Measurements from ENCODE around the gene CHCHD6.

Gene CHCHD6

DNA sequence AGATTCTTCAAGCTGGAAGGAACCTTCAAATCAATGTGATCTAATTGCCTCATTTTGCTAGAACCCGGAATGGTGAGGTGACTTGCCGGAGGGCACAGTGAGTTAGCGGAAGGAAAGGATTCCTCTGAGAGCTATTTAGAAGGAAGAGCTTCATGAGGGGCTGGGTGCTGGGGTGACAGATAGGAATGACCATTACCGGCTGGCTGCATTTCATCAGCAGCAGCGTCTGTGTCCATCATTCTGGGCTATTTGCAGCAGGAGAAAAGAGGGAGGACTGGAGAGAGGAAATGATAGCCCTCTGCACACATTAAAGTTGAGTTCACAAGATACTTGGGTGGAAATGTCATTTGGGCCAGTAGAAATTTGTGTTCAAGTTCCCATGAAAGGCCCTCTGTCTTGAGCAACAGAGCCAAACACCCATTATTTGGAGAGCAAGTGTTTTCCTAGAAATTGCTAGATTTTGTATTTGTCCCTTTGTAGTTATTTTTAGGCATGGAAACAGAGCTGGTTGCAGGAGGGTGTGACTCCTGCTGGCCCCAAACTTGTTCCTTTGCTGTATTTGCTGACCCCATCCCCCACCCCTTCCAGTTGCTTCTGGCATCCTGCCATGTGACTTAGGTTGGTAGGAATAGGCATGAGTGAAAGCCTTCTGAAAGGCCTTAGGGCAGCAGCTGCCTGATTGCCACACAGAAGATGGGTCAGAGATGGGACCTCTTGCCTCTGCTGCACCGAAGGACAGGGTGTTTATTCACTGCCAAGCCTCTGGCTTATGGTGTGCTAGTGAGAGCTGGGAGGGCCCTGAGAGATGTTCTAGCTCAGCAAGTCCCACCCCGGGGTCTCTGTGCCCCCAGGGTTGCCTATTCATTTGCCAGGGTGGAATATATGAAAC is 191.4 kb downstream of the CHCHD6 start:
- peak; percentile 21 for DNase-seq (ENCODE audit: low spot score)

DNA sequence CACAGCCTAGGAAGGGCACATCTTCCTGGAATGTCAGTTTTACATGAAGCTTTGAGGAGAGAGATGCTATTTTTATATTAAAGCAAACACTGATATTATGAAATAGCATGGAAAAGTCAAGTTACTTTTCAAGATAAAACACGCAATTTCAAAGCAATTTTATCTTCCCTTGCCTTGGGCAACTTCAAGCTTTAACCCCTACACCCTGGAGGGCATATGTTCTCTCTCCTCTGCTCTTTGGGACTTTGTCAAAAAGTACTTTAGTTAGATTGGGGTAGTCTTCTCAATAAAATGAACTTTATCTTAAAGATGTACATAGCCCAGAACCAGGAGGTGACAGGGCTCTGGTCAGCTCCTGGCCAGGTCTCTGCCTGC is 192.0 kb downstream of the CHCHD6 start:
- DNase-seq (ENCODE audit: low spot score), result no peak

DNA sequence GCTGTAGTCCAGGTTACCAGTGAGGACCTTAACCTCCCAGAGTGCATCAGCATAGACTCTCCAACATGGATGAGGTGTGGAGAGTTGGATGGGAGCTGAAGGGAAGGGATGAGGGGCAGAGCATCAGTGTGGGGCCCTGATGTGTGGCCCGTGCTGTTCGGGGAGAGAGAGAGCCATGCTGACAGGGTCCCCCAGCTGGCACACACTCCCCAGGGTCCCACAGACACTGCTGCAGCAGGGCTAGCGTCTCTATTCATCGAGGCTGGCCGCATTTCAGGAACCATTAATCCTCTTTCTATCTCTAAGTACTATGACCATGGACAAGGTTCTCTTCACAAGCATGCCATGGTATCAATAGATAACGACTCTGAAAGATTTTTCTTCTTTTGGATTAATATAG is 192.9 kb downstream of the CHCHD6 start:
- no peak for DNase-seq (ENCODE audit: low spot score)

DNA sequence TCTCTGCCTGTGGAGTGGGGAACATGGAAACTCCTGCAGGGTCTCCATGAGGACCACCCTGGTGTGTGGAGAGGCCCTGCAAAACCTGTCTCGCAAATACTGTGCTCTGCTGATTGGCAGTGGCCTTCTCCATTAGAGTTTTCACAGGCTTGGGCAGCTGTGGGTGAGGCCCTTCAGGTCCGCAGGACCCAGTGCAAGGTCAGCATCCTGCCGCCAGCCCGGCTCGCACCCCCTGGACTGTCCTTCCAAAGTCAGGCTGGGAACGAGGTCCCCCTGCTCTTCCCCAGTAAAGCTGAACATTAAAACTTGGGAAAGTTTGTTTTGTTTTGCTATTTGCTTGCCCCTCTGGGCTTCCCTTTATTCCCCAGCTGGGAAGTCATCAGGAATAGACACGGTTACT is 193.9 kb downstream of the CHCHD6 start:
- DNase-seq (ENCODE audit: low spot score), result no peak

GRCh38 chr3:126900859-126901540 is 197.0 kb downstream of the CHCHD6 start:
- no peak for DNase-seq (ENCODE audit: low spot score)

GRCh38 chr3:126901631-126902030 is 197.6 kb downstream of the CHCHD6 start:
- no peak for DNase-seq (ENCODE audit: low spot score)

GRCh38 chr3:126903521-126903920 is 199.5 kb downstream of the CHCHD6 start:
- DNase-seq (ENCODE audit: low spot score), result no peak

DNA sequence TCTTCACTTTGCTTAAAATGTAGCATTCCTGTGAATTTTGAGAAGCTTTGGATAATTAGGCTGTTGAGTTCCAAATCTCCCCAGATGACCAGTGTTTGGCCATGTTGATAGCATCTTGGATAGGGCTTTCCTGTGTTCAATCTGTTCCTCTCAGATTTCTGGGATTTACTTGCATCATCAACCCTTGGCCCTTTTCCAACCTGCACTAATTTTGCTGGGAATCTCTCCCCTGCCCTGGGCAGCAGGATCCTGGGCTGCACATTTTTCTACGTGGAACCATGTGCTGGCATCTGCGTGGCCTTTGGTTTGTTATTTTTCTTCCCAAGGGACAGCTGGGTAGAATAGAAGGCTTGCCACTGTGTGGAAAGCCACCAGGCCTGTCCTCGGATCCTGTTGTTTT is 203.5 kb downstream of the CHCHD6 start:
- no peak for DNase-seq (ENCODE audit: low spot score)

DNA sequence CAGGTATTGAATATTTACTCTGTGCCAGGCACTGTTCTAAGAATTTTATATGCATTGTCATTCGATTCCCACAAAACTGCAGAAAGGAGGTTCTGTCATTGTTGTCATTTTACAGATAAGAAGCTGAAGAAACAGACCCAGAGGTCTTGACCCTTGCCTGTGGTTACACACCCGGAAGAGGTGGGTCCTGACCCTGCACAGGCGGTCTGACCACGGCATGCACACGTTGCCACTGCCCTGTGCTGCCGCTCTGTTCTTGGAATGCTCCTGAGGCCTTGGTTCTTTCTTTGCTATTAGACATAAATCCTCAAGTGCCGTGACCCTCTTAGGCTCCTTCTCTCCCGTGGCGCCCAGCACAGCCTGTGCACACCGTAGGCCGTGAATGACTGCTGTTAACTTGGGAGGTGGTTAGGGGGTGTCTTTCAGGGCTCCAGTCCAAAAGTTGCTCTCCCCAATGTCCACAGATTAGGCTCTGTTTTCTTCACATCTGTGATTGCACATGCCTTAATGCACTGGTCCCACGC is 204.8 kb downstream of the CHCHD6 start:
- DNase-seq (ENCODE audit: low spot score), result no peak

GRCh38 chr3:126910231-126910630 is 206.2 kb downstream of the CHCHD6 start:
- DNase-seq (ENCODE audit: low spot score), result no peak

GRCh38 chr3:126911162-126912026 is 207.4 kb downstream of the CHCHD6 start:
- DNase-seq (ENCODE audit: low spot score), result peak; percentile 76

- no peak for DNase-seq (ENCODE audit: low spot score)
Measured at GRCh38 chr3:126912027-126912422, 208.0 kb downstream of the CHCHD6 start.

GRCh38 chr3:126912491-126913195 is 208.6 kb downstream of the CHCHD6 start:
- DNase-seq (ENCODE audit: low spot score), result no peak

DNA sequence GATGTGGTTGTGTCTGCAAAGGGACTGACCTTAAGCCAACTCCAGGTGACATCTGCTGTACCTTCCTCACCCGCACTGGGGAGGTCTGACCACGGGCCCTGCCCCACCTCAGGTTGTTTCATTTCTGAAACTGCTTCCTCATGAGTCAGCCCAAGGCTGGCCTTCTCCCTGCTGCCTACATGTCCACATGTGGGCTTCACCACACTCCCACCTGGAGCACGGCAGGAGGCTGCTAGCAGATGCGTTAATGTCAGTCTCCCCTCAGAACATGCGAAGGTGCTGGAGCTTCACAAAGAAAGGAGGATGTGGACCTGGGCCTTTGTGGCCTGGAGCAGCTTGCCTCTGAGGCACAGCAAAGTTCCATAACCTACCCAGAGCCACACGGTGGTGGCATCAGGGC is 209.5 kb downstream of the CHCHD6 start:
- DNase-seq (ENCODE audit: low spot score), result no peak

DNA sequence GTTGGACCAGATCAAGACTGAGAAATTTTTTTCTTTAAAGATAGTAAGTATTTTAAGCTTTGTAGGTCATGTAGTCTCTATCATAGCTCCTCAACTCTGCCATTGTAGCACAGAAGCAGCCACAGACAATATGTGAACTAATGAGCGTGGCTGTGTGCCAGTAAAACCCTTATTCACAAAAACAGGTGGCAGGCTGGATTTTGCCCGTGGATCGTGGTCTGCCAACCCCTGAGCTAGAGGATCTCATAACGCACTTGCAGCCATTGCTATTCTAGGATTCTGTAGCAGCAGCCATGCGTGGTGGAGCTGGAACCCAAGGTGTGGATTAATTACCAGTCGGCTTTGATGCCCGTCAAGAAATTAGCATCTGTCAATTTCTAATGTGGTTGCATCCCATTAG is 210.2 kb downstream of the CHCHD6 start:
- DNase-seq (ENCODE audit: low spot score), result no peak

- no peak for DNase-seq (ENCODE audit: low spot score)
Measured at GRCh38 chr3:126915015-126915414, 211.0 kb downstream of the CHCHD6 start.

- DNase-seq (ENCODE audit: low spot score), result no peak
Measured at GRCh38 chr3:126916546-126916945, 212.5 kb downstream of the CHCHD6 start.

DNA sequence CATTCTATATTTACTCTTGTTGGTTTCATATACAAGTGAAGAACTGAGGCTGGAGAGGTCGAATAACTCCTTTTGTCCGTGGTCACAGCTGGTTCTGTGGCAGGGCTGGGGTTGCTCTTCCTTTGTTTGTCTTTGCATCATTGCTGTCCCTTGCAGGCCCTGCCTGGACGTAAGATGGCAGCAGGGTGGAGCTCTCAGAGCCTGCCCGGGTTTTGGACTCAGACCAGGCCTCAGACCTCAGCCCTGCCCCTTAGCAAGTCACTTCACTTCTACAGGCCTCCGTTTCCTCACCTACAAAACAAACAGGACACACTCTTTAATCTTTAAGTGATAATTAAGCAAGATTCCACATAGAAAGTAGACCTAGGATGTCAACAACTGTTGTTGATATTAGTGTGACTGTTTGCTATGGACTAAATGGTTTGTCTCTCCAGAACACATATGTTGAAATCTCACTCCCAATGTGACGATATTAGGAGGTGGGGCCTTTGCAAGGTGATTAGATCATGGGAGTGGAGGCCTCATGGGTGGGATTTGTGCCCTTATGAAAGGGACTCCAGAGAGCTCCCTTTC is 213.3 kb downstream of the CHCHD6 start:
- no peak for DNase-seq (ENCODE audit: low spot score)

DNA sequence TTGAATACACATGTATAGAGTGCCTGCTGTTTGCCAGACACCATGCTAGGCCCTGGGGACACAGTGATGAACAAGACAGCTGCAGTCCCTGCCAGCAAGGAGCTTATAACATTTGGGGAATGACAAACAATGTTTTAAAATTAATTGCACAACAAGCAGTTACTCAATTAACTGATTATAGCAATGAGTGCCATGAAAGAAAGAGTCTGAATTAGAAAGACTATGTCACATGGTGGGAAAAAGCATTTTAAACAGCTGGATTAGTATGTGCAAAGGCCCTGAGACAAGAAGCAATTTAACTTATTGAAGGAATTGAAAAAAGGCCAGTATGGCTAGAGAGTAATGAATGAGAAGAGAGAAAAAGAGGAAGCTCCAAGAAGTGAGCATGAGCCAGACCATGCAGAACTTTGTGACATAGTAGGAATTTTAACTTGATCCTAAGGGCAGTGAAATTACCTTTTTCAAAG is 214.3 kb downstream of the CHCHD6 start:
- DNase-seq (ENCODE audit: low spot score), result no peak

DNA sequence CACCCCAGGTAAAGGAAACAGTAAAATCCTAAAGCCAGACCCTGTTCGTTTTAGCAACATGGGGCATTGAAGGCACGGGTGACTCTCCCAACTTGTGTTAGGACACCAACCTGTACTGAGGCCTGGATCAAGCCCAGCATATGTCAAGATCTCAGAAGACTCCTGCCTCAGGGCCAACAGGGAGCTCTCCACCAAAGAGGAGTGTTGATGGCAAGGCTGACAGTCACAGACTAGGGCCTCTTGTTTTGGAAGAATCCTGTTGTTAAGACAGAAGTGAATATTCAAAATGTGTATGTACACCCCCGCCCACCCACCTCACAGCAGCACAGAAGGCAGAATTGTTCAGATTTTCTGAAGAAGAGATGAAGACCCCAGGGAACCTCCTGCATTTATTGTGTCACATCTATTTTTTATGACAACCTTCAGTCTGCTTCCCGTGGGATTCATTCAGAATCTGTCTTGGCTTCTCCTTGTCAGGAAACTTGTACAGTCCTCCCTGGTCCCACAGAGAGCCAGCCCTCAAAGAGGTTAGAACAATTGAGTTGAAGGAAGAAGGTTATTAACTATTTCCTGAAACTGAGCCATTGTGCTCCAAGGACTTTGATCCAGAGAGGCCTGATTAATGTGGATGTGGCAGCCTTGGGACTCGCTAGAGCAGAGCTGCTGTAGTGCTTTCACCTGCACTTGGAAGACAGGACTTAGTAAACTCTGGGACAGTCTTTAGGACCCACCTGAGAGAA is 217.2 kb downstream of the CHCHD6 start:
- no peak for DNase-seq (ENCODE audit: low spot score)

Measured in Ammon's horn (tissue), 1 donor.